ENCODE results near the gene PFN2. TPM values are rescaled to one million over a fixed set of nuclear protein-coding genes. Genes with fewer than 3 reads are reported as not detected.
"Not testable (repeated sequence)": the region's sequence is repeated elsewhere in the genome, so short reads cannot be mapped to it uniquely, and the experiment has no call there.

The PFN2 gene
- total and polyA plus RNA-seq, 2 donors (not counting 1 experiment from before 2014, with no cell fraction given): 1.2 to 8.1 TPM

GRCh38 chr3:149983053-149983452, 12.4 kb upstream of the PFN2 start:
- H3K27me3 ChIP-seq (replicated peaks in 1 of 4; ENCODE audit: control extremely low read depth in 1 of 4, control insufficient read depth in 3 of 4, insufficient read depth in 4 of 4, low read length in 3 of 4); H3K9me3 ChIP-seq (ENCODE audit: control extremely low read depth in 1 of 3, control insufficient read depth in 2 of 3, insufficient read depth in 1 of 3, low read length in 2 of 3); H4K20me1 ChIP-seq (ENCODE audit: control insufficient read depth, insufficient read depth, low read length, poor library complexity, severe bottlenecking); H3K27ac Mint-ChIP-seq; H3K27ac ChIP-seq (ENCODE audit: low read length in 2 of 2); H3K9me3 Mint-ChIP-seq (ENCODE audit: insufficient read depth); H3K4me3 Mint-ChIP-seq; H3K36me3 ChIP-seq (replicated peaks in 1 of 2; ENCODE audit: control extremely low read depth in 1 of 2, control insufficient read depth in 1 of 2, extremely low read depth in 1 of 2, insufficient read depth in 2 of 2, low read length in 1 of 2); H3K9ac ChIP-seq (ENCODE audit: low read length); H3K79me2 ChIP-seq (ENCODE audit: control insufficient read depth, insufficient read depth, low read length); H2AFZ ChIP-seq (ENCODE audit: insufficient read depth, low read depth, low read length, poor library complexity, severe bottlenecking); DNase-seq; H3K4me1 Mint-ChIP-seq; POLR2A ChIA-PET; intact Hi-C loops (cut with micrococcal nuclease); H3K4me2 ChIP-seq (replicated peaks; ENCODE audit: low read depth, low read length, poor library complexity, severe bottlenecking); H3K4me3 ChIP-seq (ENCODE audit: control extremely low read depth in 1 of 5, extremely low read depth in 1 of 5, insufficient read depth in 1 of 5, low read depth in 2 of 5, low read length in 4 of 5); H3K4me1 ChIP-seq (ENCODE audit: control insufficient read depth in 2 of 2, insufficient read depth in 2 of 2, low read length in 2 of 2): not testable (repeated sequence)
- CTCF ChIA-PET: interaction anchor here (1.5 kb wide), 1 partner anchor 16 kb away, joined by 6 read pairs; no protein-coding TSS in a partner anchor
- WGBS (ENCODE audit: insufficient coverage): 94% methylated on average over 21 of the region's 32 CpGs
- H3K27me3 Mint-ChIP-seq: peaks cover 15% of the 10 kb centered on the region
- ATAC-seq (ENCODE audit: low read depth): peak; percentile 33

DNA sequence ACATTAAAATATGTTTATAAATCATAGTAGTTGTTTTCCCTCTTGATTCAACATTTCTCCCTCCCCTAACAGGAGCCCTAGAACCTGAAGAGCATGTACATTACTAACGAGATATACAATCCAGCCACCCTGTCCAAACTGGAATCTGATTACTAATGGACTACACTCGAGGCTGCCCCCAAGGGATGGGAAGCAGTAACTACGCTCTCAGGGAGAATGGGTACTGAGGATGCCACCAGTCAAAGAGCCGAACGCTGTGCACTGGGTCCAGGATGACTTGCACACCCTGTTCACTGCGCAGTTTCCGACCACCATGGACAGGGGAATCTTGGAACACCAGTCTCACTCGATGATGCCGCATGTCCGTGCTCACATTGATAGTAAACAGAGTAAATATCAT, 11.3 kb upstream of the PFN2 start:
- H2AFZ ChIP-seq (ENCODE audit: insufficient read depth, low read depth, low read length, poor library complexity, severe bottlenecking); H3K36me3 ChIP-seq (replicated peaks in 1 of 2; ENCODE audit: control extremely low read depth in 1 of 2, control insufficient read depth in 1 of 2, extremely low read depth in 1 of 2, insufficient read depth in 2 of 2, low read length in 1 of 2); H3K9me3 ChIP-seq (ENCODE audit: control extremely low read depth in 1 of 3, control insufficient read depth in 2 of 3, insufficient read depth in 1 of 3, low read length in 2 of 3); DNase-seq; H3K27me3 ChIP-seq (replicated peaks in 1 of 4; ENCODE audit: control extremely low read depth in 1 of 4, control insufficient read depth in 3 of 4, insufficient read depth in 4 of 4, low read length in 3 of 4); H3K27ac ChIP-seq (ENCODE audit: low read length in 2 of 2); H3K9ac ChIP-seq (ENCODE audit: low read length); H3K4me1 ChIP-seq (ENCODE audit: control insufficient read depth in 2 of 2, insufficient read depth in 2 of 2, low read length in 2 of 2); H4K20me1 ChIP-seq (ENCODE audit: control insufficient read depth, insufficient read depth, low read length, poor library complexity, severe bottlenecking); POLR2A ChIA-PET; H3K27ac Mint-ChIP-seq; intact Hi-C loops (cut with micrococcal nuclease); H3K4me3 ChIP-seq (ENCODE audit: control extremely low read depth in 1 of 5, extremely low read depth in 1 of 5, insufficient read depth in 1 of 5, low read depth in 2 of 5, low read length in 4 of 5); H3K4me1 Mint-ChIP-seq; H3K4me3 Mint-ChIP-seq; H3K4me2 ChIP-seq (replicated peaks; ENCODE audit: low read depth, low read length, poor library complexity, severe bottlenecking); H3K79me2 ChIP-seq (ENCODE audit: control insufficient read depth, insufficient read depth, low read length); H3K9me3 Mint-ChIP-seq (ENCODE audit: insufficient read depth): not testable (repeated sequence)
- peaks cover 15% of the 10 kb centered on the region for H3K27me3 Mint-ChIP-seq
- no CpG with 5 or more reads among the region's 10 CpGs for WGBS (ENCODE audit: insufficient coverage)
- ATAC-seq (ENCODE audit: low read depth): peak; percentile 47
- CTCF ChIA-PET: interaction anchor here (0.7 kb wide), 1 partner anchor 798 kb away, joined by 3 read pairs; no protein-coding TSS in a partner anchor

Data from B cell (primary cell).